CD8-positive, alpha-beta memory T cell (primary cell): Measurements from ENCODE around the gene RASAL2. TPM values are rescaled to one million over a fixed set of nuclear protein-coding genes. Genes with fewer than 3 reads are reported as not detected.

Source experiments
- CTCF ChIA-PET: fragments of 350-600 bp; sonication (Branson Sonifier 250); formaldehyde crosslinking; loops from one replicate; lab custom pipeline; 2021; ENCODE audit warnings: antibody characterized with exemption; lab: Charles Lee
- POLR2A ChIA-PET: fragments of 350-600 bp; sonication (Branson Sonifier 250); formaldehyde crosslinking; loops from one replicate; lab custom pipeline; 2021; ENCODE audit warnings: antibody characterized with exemption; lab: Charles Lee
- DNase-seq, 5 donors: peaks; one replicate each; pipeline versions ENCODE4 v3.0.0 to v3.0.0-alpha.2; 2020 to 2022; ENCODE audit warnings: mixed read lengths in 1 of 5
- H3K27ac ChIP-seq: one replicate; pipeline ENCODE4 v1.7.0; 2013; ENCODE audit warnings: low read depth, mild to moderate bottlenecking, low read length, moderate library complexity
- H3K27me3 ChIP-seq: 2 replicates; pipeline ENCODE4 v1.7.0; 2013; ENCODE audit warnings: low read length, mild to moderate bottlenecking; ENCODE audit not compliant: insufficient read depth, poor library complexity, severe bottlenecking
- H3K36me3 ChIP-seq: 2 replicates; pipeline ENCODE4 v1.7.0; 2013; ENCODE audit warnings: mild to moderate bottlenecking, low read length, moderate library complexity; ENCODE audit not compliant: insufficient read depth
- H3K4me1 ChIP-seq: 2 replicates; pipeline ENCODE4 v1.7.0; 2013; ENCODE audit warnings: mild to moderate bottlenecking, low read length, moderate library complexity; ENCODE audit not compliant: insufficient read depth
- H3K4me3 ChIP-seq: 2 replicates; pipeline ENCODE4 v1.7.0; 2013; ENCODE audit warnings: mild to moderate bottlenecking, low read length
- H3K9me3 ChIP-seq: 2 replicates; pipeline ENCODE4 v1.7.0; 2013; ENCODE audit warnings: mild to moderate bottlenecking, low read length
- H3K27ac Mint-ChIP-seq, 8 donors: one replicate each; pipeline ENCODE4 v1.8.0; 2020 to 2021; ENCODE audit warnings: mixed read lengths in 8 of 8, mild to moderate bottlenecking in 6 of 8, inconsistent platforms in 3 of 8, moderate library complexity in 3 of 8
- H3K27me3 Mint-ChIP-seq, 2 donors: one replicate each; pipeline ENCODE4 v1.8.0; 2020 to 2021; ENCODE audit warnings: mixed read lengths in 2 of 2, mild to moderate bottlenecking in 1 of 2, moderate library complexity in 1 of 2
- H3K36me3 Mint-ChIP-seq, 3 donors: one replicate each; pipeline ENCODE4 v1.8.0; 2020 to 2021; ENCODE audit warnings: mixed read lengths in 3 of 3, inconsistent platforms in 1 of 3, mild to moderate bottlenecking in 1 of 3
- H3K4me1 Mint-ChIP-seq, 3 donors: one replicate each; pipeline ENCODE4 v1.8.0; 2020 to 2021; ENCODE audit warnings: mixed read lengths in 3 of 3, inconsistent platforms in 1 of 3, mild to moderate bottlenecking in 1 of 3
- H3K4me3 Mint-ChIP-seq, 7 donors: one replicate each; pipeline ENCODE4 v1.8.0; 2020 to 2021; ENCODE audit warnings: mixed read lengths in 7 of 7, mild to moderate bottlenecking in 6 of 7, moderate library complexity in 4 of 7, inconsistent platforms in 2 of 7
- H3K9me3 Mint-ChIP-seq, 5 donors: one replicate each; pipeline ENCODE4 v1.8.0; 2020 to 2022; ENCODE audit warnings: mixed read lengths in 5 of 5, mild to moderate bottlenecking in 3 of 5, moderate library complexity in 2 of 5, inconsistent platforms in 1 of 5
- polyA plus RNA-seq: library from polyadenylated mRNA; unstranded; fragments of 300-500 nt; fragmentation: Illumina TruSeq; gene quantifications from one replicate; pipeline ENCODE4 v1.2.3, GENCODE V29; 2021
- total RNA-seq, 2 experiments: library from RNA; stranded (reverse); gene quantifications; one replicate each; pipeline ENCODE4 v1.2.3, GENCODE V29; 2021

RASAL2 gene
- total and polyA plus RNA-seq, 3 experiments from 2014 or later: 0.04 to 0.07 TPM; not detected in 1

DNA sequence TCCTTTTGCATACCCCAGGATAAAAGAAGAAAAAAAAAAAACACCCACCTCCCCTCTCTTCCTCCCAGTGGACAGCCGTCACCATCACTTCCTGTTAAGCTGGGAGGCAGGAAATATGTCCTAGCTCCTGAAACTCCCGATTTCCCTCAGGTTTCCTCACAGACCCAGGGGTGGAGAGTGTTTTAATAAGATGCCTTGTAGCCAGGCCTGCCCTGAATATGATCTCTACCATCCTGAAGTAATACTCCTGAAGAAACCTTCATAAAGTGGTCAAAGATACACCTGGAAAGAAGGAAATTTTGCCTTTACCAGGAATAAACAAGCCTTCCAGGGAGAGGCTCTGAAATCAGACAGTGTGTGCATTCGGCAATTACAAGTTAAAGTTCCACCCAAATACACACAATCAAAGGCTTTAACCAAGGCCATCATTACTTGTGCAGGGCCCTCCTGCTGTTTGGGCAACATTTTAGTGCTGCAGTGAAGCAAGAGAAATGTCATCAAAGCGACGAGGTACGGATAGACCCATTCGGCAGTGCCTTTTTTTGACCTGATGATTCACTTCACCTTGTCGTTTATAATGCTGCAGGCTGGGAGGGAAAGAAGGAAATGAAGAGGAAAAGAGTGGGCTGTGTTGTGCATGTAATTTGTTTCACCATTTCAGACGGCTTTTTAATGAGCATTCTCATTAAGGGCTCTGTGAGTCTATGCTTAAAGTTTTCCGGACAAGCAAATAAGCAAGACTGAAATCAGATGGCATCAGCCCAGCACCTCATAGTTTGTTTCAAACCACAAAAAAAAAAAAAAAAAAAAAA lies 41.0 kb upstream of the RASAL2 start:
- Mint-ChIP-seq H3K9me3 (peaks cover 0 to 3% (median 0%) of the 10 kb centered on the region in 5 donors), H3K36me3 (no peaks in the 10 kb centered on the region), H3K4me3 (no peak overlapping the region), H3K4me1 (no peaks in the 10 kb centered on the region), H3K27me3 (no peaks in the 10 kb centered on the region), H3K27ac (no peak overlapping the region)
- Histone ChIP-seq H3K9me3 (no peaks in the 10 kb centered on the region), H3K27ac (no peak overlapping the region), H3K4me3 (no peak overlapping the region), H3K36me3 (no peaks in the 10 kb centered on the region), H3K4me1 (no peaks in the 10 kb centered on the region), H3K27me3 (no peaks in the 10 kb centered on the region)
- ChIA-PET POLR2A (no interaction called here), CTCF (no interaction called here)
- DNase-seq: no peak

DNA sequence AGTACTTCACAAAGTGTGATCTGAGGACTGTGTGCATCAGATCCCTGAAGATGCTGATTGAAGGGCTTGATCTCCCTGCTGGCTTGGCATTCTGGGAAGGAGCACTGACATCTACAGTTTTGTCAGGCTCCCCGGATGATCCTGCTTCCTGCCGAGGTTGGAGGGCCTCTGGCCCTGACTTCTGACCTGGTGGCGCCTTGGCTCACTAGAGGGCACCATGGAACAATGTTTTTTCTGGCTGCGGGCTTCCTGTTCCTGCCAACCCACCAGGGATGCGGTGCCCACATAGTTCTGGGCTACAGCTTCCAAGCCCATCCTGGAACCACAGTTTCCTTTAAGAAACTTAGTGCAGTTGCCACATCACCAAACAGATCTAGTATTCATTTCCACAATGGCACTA lies 38.8 kb upstream of the RASAL2 start:
- POLR2A ChIA-PET: no interaction called here
- Histone ChIP-seq H3K27ac (no peak overlapping the region), H3K36me3 (no peaks in the 10 kb centered on the region), H3K9me3 (no peaks in the 10 kb centered on the region), H3K27me3 (no peaks in the 10 kb centered on the region), H3K4me1 (no peaks in the 10 kb centered on the region), H3K4me3 (no peak overlapping the region)
- no peak for DNase-seq
- Mint-ChIP-seq H3K36me3 (no peaks in the 10 kb centered on the region), H3K27ac (no peak overlapping the region), H3K9me3 (peaks cover 0 to 5% (median 2%) of the 10 kb centered on the region in 5 donors), H3K4me1 (no peaks in the 10 kb centered on the region), H3K27me3 (peaks cover 0 to 1% of the 10 kb centered on the region in 2 donors), H3K4me3 (peak overlapping the region in 1 of 7 donors; percentile 20)
- CTCF ChIA-PET: no interaction called here

DNA sequence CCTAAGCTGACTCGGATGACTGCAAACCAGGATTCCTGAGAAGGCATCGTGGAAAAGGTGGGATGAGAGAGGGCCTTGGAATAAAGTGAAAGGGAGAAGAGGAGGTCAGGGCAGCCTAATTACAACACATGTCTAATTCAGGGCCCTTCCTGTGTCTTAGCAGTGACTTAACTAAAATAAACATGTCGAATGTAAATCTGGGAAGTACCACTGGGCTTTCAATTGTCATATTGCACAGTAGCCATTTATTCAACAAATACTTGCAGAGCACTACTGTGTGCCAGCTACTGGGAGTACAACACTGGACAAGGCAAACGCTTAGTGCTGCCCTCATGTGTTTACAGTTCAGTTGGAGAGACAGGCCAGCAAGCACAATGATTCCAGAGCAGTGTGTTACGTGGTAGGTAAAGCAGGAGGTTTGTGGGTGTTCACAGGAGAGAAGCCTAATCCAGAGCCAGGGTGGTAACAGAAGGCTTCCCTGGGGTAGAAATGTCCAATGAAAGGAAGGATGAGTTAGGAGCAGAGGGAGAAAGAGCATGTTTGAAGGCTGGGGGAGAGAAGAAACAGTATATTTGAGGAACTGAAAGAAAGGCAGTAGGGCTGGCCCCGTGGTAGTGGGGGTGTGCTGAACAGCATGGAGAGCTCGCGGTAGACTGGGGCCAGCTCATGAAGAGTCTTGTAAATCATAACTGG lies 38.0 kb upstream of the RASAL2 start:
- Histone ChIP-seq H3K4me3 (no peak overlapping the region), H3K4me1 (no peaks in the 10 kb centered on the region), H3K27me3 (no peaks in the 10 kb centered on the region), H3K9me3 (no peaks in the 10 kb centered on the region), H3K36me3 (no peaks in the 10 kb centered on the region), H3K27ac (no peak overlapping the region)
- H3K4me1 Mint-ChIP-seq: no peaks in the 10 kb centered on the region
- peaks cover 0 to 1% of the 10 kb centered on the region in 2 donors for H3K27me3 Mint-ChIP-seq
- H3K36me3 Mint-ChIP-seq: no peaks in the 10 kb centered on the region
- H3K4me3 Mint-ChIP-seq: no peak overlapping the region
- H3K27ac Mint-ChIP-seq: no peak overlapping the region
- no peak for DNase-seq
- POLR2A ChIA-PET: no interaction called here
- H3K9me3 Mint-ChIP-seq: peaks cover 0 to 5% (median 2%) of the 10 kb centered on the region in 5 donors
- CTCF ChIA-PET: no interaction called here

DNA sequence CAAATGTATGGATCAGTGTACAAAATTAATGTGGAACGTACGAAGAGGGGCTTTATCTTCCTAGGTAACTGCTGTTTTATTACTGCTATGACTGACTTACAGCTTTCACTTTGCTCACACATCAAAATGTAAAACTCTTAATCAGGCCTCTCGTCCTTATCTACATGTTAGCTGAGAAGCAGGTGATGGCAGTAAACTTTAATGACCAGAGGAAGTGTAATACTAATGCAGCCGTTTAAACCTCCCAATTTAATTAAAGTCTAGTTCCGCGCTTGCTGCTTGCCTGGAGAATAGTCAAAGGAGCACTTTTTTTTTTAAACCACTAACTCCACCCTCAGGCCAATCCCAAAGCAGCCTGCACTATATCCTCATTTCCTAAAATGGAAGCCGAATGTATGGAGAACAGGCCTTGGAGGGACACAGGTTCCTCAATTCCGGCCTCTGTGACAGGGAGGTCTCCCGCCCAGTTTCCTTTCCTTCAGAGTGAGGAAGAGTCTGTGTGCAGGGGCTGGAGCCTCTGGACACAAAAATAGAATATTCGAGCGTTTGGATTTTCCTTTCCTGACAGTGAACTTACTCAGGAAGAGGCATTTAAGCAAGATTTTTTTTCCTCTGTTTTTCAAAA lies 36.7 kb upstream of the RASAL2 start:
- H3K36me3 ChIP-seq: no peaks in the 10 kb centered on the region
- ChIA-PET POLR2A (no interaction called here), CTCF (no interaction called here)
- H3K9me3 Mint-ChIP-seq: peaks cover 0 to 5% (median 2%) of the 10 kb centered on the region in 5 donors
- DNase-seq: no peak
- no peaks in the 10 kb centered on the region for H3K36me3 Mint-ChIP-seq
- peaks cover 0 to 1% of the 10 kb centered on the region in 2 donors for H3K27me3 Mint-ChIP-seq
- no peaks in the 10 kb centered on the region for H3K27me3 ChIP-seq
- H3K4me1 ChIP-seq: no peaks in the 10 kb centered on the region
- H3K4me1 Mint-ChIP-seq: no peaks in the 10 kb centered on the region
- H3K4me3 ChIP-seq: no peak overlapping the region
- no peak overlapping the region for H3K27ac Mint-ChIP-seq
- no peak overlapping the region for H3K27ac ChIP-seq
- H3K4me3 Mint-ChIP-seq: no peak overlapping the region
- H3K9me3 ChIP-seq: no peaks in the 10 kb centered on the region

DNA sequence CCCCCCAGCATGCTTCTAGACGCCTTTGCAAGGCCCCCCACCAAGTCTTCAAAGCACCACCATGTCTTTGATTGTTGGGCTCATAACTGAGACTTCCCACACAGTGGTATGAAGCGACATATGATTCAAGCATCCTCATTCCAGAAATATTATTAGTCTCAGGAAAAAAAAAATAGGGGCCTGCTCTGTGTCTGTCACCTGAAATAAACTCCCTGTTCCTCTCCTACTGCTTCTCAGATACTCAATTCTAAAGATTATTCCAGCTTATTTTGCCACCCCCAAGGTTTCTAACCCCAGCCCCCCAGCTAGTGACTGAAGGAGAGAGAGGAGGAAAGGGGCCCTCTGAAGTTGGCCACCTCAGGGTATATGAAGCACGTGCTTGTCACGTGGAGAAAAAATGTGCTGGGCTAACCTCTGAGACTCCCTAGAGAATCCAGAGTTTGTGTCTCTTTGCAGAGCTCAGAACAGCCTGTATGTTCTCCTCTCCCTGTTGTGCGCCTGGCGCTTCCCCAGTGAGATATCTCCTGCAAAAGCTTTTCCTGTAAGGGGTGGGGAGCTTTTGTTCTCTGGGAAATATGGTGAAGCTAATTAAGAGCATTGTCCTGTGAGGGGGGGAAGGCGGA lies 35.9 kb upstream of the RASAL2 start:
- no peaks in the 10 kb centered on the region for H3K36me3 Mint-ChIP-seq

DNA sequence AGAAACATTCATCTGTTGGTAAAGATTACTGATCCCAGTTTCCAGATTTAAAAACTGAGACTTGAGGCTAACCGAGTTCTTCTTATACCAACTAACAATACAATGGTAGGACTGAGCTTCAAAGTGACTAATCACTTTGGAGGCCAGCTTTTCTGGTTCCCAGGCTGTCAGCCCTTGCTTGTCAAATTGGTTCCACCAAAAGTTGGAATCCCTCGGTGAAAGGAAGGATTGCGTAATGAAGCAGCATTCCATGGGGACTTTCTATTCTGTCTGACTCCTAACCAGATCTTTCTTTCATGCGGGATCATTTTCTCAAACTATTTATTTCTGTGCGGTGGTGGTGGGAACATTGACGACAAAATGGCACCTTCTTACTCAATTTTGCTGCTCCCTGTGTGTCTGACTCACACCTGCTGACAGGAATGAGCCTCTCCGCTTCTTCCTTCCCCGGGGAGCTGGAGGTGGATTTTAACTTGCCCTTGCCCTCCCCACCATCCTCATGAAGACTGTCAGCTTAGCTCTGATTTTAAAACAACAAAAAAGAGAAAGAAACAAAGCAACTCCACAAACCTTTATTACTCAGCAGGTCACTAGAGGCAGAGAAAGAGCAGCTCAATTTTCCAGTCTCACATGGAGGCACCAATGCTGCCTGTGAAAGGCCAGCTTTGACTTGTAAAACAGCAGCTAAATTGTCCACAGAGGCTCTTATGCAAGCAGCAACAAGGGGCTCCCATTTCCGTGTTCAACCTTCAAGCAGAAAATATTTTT lies 32.9 kb upstream of the RASAL2 start:
- DNase-seq: no peak
- peaks cover 0 to 1% of the 10 kb centered on the region in 2 donors for H3K27me3 Mint-ChIP-seq
- H3K27me3 ChIP-seq: no peaks in the 10 kb centered on the region
- no peak overlapping the region for H3K4me3 Mint-ChIP-seq
- no peak overlapping the region for H3K4me3 ChIP-seq
- H3K4me1 Mint-ChIP-seq: no peaks in the 10 kb centered on the region
- no peak overlapping the region for H3K27ac Mint-ChIP-seq
- no peaks in the 10 kb centered on the region for H3K9me3 ChIP-seq
- no peaks in the 10 kb centered on the region for H3K36me3 ChIP-seq
- CTCF ChIA-PET: no interaction called here
- no peaks in the 10 kb centered on the region for H3K4me1 ChIP-seq
- POLR2A ChIA-PET: no interaction called here
- no peak overlapping the region for H3K27ac ChIP-seq
- peaks cover 0 to 11% (median 4%) of the 10 kb centered on the region in 5 donors for H3K9me3 Mint-ChIP-seq
- no peaks in the 10 kb centered on the region for H3K36me3 Mint-ChIP-seq

More for the DNA sequence above, 35.9 kb upstream of the RASAL2 start:
- Mint-ChIP-seq H3K9me3 (peaks cover 0 to 5% (median 2%) of the 10 kb centered on the region in 5 donors), H3K27me3 (peaks cover 0 to 1% of the 10 kb centered on the region in 2 donors), H3K4me3 (no peak overlapping the region), H3K4me1 (no peaks in the 10 kb centered on the region), H3K27ac (no peak overlapping the region)
- Histone ChIP-seq H3K9me3 (no peaks in the 10 kb centered on the region), H3K27me3 (no peaks in the 10 kb centered on the region), H3K36me3 (no peaks in the 10 kb centered on the region), H3K4me3 (no peak overlapping the region), H3K27ac (no peak overlapping the region), H3K4me1 (no peaks in the 10 kb centered on the region)
- POLR2A ChIA-PET: no interaction called here
- DNase-seq: no peak
- CTCF ChIA-PET: no interaction called here

DNA sequence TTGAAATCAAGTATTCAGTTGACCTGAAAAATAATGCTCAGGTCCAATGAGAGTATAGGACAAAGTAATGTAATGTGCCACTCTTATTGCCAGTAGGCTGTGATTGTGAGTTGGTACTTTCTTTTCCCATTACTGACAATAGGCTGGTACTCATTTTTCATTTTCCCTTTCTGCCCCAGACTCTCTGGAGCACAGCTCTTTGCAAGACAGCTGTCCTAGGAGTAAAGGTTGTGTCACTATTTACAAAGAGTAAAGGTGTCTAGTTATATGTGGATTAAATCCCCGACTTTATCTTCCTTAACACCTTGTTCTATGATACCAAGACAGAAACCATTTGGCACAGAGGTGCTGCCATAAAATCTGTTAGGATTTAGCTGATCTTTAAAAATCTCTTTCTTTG lies 32.3 kb upstream of the RASAL2 start:
- POLR2A ChIA-PET: no interaction called here
- peaks cover 0 to 11% (median 4%) of the 10 kb centered on the region in 5 donors for H3K9me3 Mint-ChIP-seq
- CTCF ChIA-PET: no interaction called here
- Histone ChIP-seq H3K9me3 (no peaks in the 10 kb centered on the region), H3K4me1 (no peaks in the 10 kb centered on the region), H3K27me3 (no peaks in the 10 kb centered on the region), H3K27ac (no peak overlapping the region), H3K36me3 (no peaks in the 10 kb centered on the region), H3K4me3 (no peak overlapping the region)
- no peak for DNase-seq
- H3K27me3 Mint-ChIP-seq: peaks cover 0 to 1% of the 10 kb centered on the region in 2 donors
- no peaks in the 10 kb centered on the region for H3K4me1 Mint-ChIP-seq
- H3K36me3 Mint-ChIP-seq: no peaks in the 10 kb centered on the region
- no peak overlapping the region for H3K27ac Mint-ChIP-seq
- no peak overlapping the region for H3K4me3 Mint-ChIP-seq
